Chondrocyte (in vitro differentiated cells): Measurements from ENCODE around the gene NUDC. TPM values are rescaled to one million over a fixed set of nuclear protein-coding genes. Genes with fewer than 3 reads are reported as not detected.

Source experiments
- DNase-seq: peaks from one replicate; pipeline ENCODE4 v3.0.0; 2021; ENCODE audit warnings: mixed read lengths, low spot score
- H3K27ac Mint-ChIP-seq: one replicate; pipeline ENCODE4 v1.8.0; 2021; ENCODE audit warnings: mild to moderate bottlenecking, moderate library complexity, mixed read lengths; ENCODE audit not compliant: unreplicated experiment
- H3K27me3 Mint-ChIP-seq: 2 replicates; pipeline ENCODE4 v1.8.0; 2021; ENCODE audit warnings: low read depth, mixed read lengths
- H3K36me3 Mint-ChIP-seq: 2 replicates; pipeline ENCODE4 v1.8.0; 2021; ENCODE audit warnings: low read depth, mixed read lengths
- H3K4me1 Mint-ChIP-seq: 2 replicates; pipeline ENCODE4 v1.8.0; 2021; ENCODE audit warnings: low read depth, mild to moderate bottlenecking, mixed read lengths
- H3K4me3 Mint-ChIP-seq: one replicate; pipeline ENCODE4 v1.8.0; 2021; ENCODE audit warnings: mild to moderate bottlenecking, moderate library complexity, mixed read lengths; ENCODE audit not compliant: unreplicated experiment
- H3K9me3 Mint-ChIP-seq: 2 replicates; pipeline ENCODE4 v1.8.0; 2021; ENCODE audit warnings: low read depth, mixed read lengths
- total RNA-seq: library from RNA; stranded (reverse); gene quantifications from 3 replicates; pipeline ENCODE4 v1.2.1, GENCODE V29; 2021
- TF ChIP-seq, protein P1 (sequence below): fragments of 200-600 bp; sonication (generic); IDR thresholded peaks from 2 replicates; pipeline ENCODE4 v1.5.0; 2021; ENCODE audit warnings: antibody characterized with exemption, mild to moderate bottlenecking, moderate library complexity

The NUDC gene
- total RNA-seq, 1 donor from 2014 or later, result 44.4 TPM

GRCh38 chr1:26953374-26953773, 31.8 kb downstream of the NUDC start:
- Mint-ChIP-seq H3K4me3 (no peak overlapping the region), H3K36me3 (peaks cover 7% of the 10 kb centered on the region), H3K27me3 (peaks cover 8% of the 10 kb centered on the region), H3K4me1 (no peaks in the 10 kb centered on the region), H3K9me3 (peaks cover 11% of the 10 kb centered on the region), H3K27ac (no peak overlapping the region)
- TF ChIP-seq, protein P1, sequence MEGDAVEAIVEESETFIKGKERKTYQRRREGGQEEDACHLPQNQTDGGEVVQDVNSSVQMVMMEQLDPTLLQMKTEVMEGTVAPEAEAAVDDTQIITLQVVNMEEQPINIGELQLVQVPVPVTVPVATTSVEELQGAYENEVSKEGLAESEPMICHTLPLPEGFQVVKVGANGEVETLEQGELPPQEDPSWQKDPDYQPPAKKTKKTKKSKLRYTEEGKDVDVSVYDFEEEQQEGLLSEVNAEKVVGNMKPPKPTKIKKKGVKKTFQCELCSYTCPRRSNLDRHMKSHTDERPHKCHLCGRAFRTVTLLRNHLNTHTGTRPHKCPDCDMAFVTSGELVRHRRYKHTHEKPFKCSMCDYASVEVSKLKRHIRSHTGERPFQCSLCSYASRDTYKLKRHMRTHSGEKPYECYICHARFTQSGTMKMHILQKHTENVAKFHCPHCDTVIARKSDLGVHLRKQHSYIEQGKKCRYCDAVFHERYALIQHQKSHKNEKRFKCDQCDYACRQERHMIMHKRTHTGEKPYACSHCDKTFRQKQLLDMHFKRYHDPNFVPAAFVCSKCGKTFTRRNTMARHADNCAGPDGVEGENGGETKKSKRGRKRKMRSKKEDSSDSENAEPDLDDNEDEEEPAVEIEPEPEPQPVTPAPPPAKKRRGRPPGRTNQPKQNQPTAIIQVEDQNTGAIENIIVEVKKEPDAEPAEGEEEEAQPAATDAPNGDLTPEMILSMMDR, result no peak
- no peak for DNase-seq

GRCh38 chr1:26956321-26956720, 34.8 kb downstream of the NUDC start:
- Mint-ChIP-seq H3K4me3 (no peak overlapping the region), H3K4me1 (peaks cover 4% of the 10 kb centered on the region), H3K9me3 (peaks cover 11% of the 10 kb centered on the region), H3K36me3 (peaks cover 7% of the 10 kb centered on the region), H3K27ac (no peak overlapping the region), H3K27me3 (peaks cover 25% of the 10 kb centered on the region)
- TF ChIP-seq, protein P1, result no peak
- DNase-seq, result no peak

GRCh38 chr1:26957306-26957705, 35.8 kb downstream of the NUDC start:
- no peak for DNase-seq
- TF ChIP-seq, protein P1, result no peak
- peaks cover 11% of the 10 kb centered on the region for H3K4me1 Mint-ChIP-seq
- peaks cover 25% of the 10 kb centered on the region for H3K27me3 Mint-ChIP-seq
- peaks cover 11% of the 10 kb centered on the region for H3K9me3 Mint-ChIP-seq
- H3K4me3 Mint-ChIP-seq, result no peak overlapping the region
- no peak overlapping the region for H3K27ac Mint-ChIP-seq
- H3K36me3 Mint-ChIP-seq, result peaks cover 7% of the 10 kb centered on the region

GRCh38 chr1:26959270-26959669, 37.7 kb downstream of the NUDC start:
- TF ChIP-seq, protein P1, result no peak
- DNase-seq, result no peak
- Mint-ChIP-seq H3K9me3 (peaks cover 11% of the 10 kb centered on the region), H3K4me1 (peaks cover 11% of the 10 kb centered on the region), H3K27me3 (peaks cover 22% of the 10 kb centered on the region), H3K36me3 (peaks cover 5% of the 10 kb centered on the region), H3K27ac (no peak overlapping the region), H3K4me3 (no peak overlapping the region)

GRCh38 chr1:26959722-26960624, 38.4 kb downstream of the NUDC start, which contains the start of gene KDF1:
Gene KDF1, minus strand, starts transcription at chr1:26960468. Its CDS starts 8,088 bp downstream, at chr1:26952380.
- peaks cover 11% of the 10 kb centered on the region for H3K9me3 Mint-ChIP-seq
- peaks cover 26% of the 10 kb centered on the region for H3K27me3 Mint-ChIP-seq
- peaks cover 11% of the 10 kb centered on the region for H3K4me1 Mint-ChIP-seq
- no peak for DNase-seq
- TF ChIP-seq, protein P1, result no peak
- peaks cover 5% of the 10 kb centered on the region for H3K36me3 Mint-ChIP-seq
- H3K4me3 Mint-ChIP-seq, result no peak within 1 kb of the TSS
- H3K27ac Mint-ChIP-seq, result no peak within 1 kb of the TSS
